Mesendoderm (in vitro differentiated cells): Measurements from ENCODE around the gene VSTM2B.

Experiments used
- DNase-seq: peaks from one replicate; pipeline ENCODE4 v3.0.0; 2013
- H2AK5ac ChIP-seq: 2 replicates; pipeline ENCODE4 v1.6.1; 2013; ENCODE audit warnings: low read length, inconsistent platforms
- H2BK120ac ChIP-seq: 2 replicates; pipeline ENCODE4 v1.6.1; 2013; ENCODE audit warnings: low read depth, mild to moderate bottlenecking, low read length, moderate library complexity, mixed read lengths
- H2BK15ac ChIP-seq: replicated peaks from 2 replicates; pipeline ENCODE4 v1.6.1; 2013; ENCODE audit warnings: low read depth, mild to moderate bottlenecking, moderate library complexity
- H2BK5ac ChIP-seq: 2 replicates; pipeline ENCODE4 v1.6.1; 2013; ENCODE audit warnings: low read length, inconsistent platforms
- H3K18ac ChIP-seq: 2 replicates; pipeline ENCODE4 v1.6.1; 2013; ENCODE audit warnings: mild to moderate bottlenecking, low read length, mixed read lengths
- H3K23ac ChIP-seq: one replicate; pipeline ENCODE4 v1.6.1; 2013; ENCODE audit warnings: low read length
- H3K27ac ChIP-seq: 2 replicates; pipeline ENCODE4 v1.5.1; 2013; ENCODE audit warnings: low read depth, mild to moderate bottlenecking, inconsistent platforms, low read length, moderate library complexity
- H3K27me3 ChIP-seq: 2 replicates; pipeline ENCODE4 v1.6.1; 2013; ENCODE audit warnings: low read length, control low read depth, mild to moderate bottlenecking, inconsistent platforms; ENCODE audit not compliant: insufficient read depth, poor library complexity
- H3K36me3 ChIP-seq: 2 replicates; pipeline ENCODE4 v1.6.1; 2013; ENCODE audit warnings: low read length, inconsistent platforms; ENCODE audit not compliant: control insufficient read depth, insufficient read depth
- H3K4ac ChIP-seq: one replicate; pipeline ENCODE4 v1.6.1; 2013; ENCODE audit warnings: low read depth, mild to moderate bottlenecking, low read length, moderate library complexity
- H3K4me1 ChIP-seq: 2 replicates; pipeline ENCODE4 v1.6.1; 2013; ENCODE audit warnings: low read depth, low read length, inconsistent platforms; ENCODE audit not compliant: control insufficient read depth
- H3K4me2 ChIP-seq: 2 replicates; pipeline ENCODE4 v1.6.1; 2013; ENCODE audit warnings: low read length
- H3K4me3 ChIP-seq: 2 replicates; pipeline ENCODE4 v1.5.1; 2013; ENCODE audit warnings: mild to moderate bottlenecking, low read length
- H3K56ac ChIP-seq: one replicate; pipeline ENCODE4 v1.6.1; 2013; ENCODE audit warnings: low read length
- H3K79me1 ChIP-seq: 2 replicates; pipeline ENCODE4 v1.6.1; 2013; ENCODE audit warnings: low read length, inconsistent platforms
- H3K79me2 ChIP-seq: 2 replicates; pipeline ENCODE4 v1.6.1; 2013; ENCODE audit warnings: mild to moderate bottlenecking, low read length; ENCODE audit not compliant: control insufficient read depth, insufficient read depth
- H3K9ac ChIP-seq: 2 replicates; pipeline ENCODE4 v1.6.1; 2013; ENCODE audit warnings: low read length, inconsistent platforms
- H4K5ac ChIP-seq: one replicate; pipeline ENCODE4 v1.6.1; 2013; ENCODE audit warnings: low read length
- H4K8ac ChIP-seq: one replicate; pipeline ENCODE4 v1.6.1; 2013; ENCODE audit warnings: low read depth, mild to moderate bottlenecking, control low read depth, low read length, moderate library complexity
- WGBS: extraction: QIAGEN DNeasy Blood & Tissue Kit; methylation state at CpG from one replicate; pipeline ENCODE4 v1.1.7; 2013; ENCODE audit warnings: low lambda C conversion rate, missing lambda C conversion rate; ENCODE audit not compliant: insufficient coverage; ENCODE audit errors: extremely low coverage; 5-methylcytosine and 5-hydroxymethylcytosine counted together

Gene VSTM2B

GRCh38 chr19:29532097-29532496 is 6.3 kb downstream of the VSTM2B start:
- peak; percentile 18 for DNase-seq
- H3K56ac ChIP-seq: no peak overlapping the region
- H3K18ac ChIP-seq: no peak overlapping the region
- H3K4ac ChIP-seq: no peak overlapping the region
- H3K23ac ChIP-seq: no peak overlapping the region
- no peak overlapping the region for H2AK5ac ChIP-seq
- WGBS: no CpG with 5 or more reads among the region's 8 CpGs
- no peaks in the 10 kb centered on the region for H3K79me1 ChIP-seq
- no peak overlapping the region for H2BK5ac ChIP-seq
- no peaks in the 10 kb centered on the region for H3K79me2 ChIP-seq
- H4K8ac ChIP-seq: no peak overlapping the region
- peaks cover 2% of the 10 kb centered on the region for H3K4me1 ChIP-seq
- H3K4me2 ChIP-seq: no peak overlapping the region
- no peak overlapping the region for H2BK15ac ChIP-seq
- H3K27me3 ChIP-seq: peaks cover 27% of the 10 kb centered on the region
- no peak overlapping the region for H3K9ac ChIP-seq
- no peak overlapping the region for H3K27ac ChIP-seq
- H3K36me3 ChIP-seq: no peaks in the 10 kb centered on the region
- H3K4me3 ChIP-seq: no peak overlapping the region
- H2BK120ac ChIP-seq: no peak overlapping the region
- H4K5ac ChIP-seq: no peak overlapping the region

GRCh38 chr19:29532956-29533355 is 7.2 kb downstream of the VSTM2B start:
- no peaks in the 10 kb centered on the region for H3K79me2 ChIP-seq
- peaks cover 2% of the 10 kb centered on the region for H3K4me1 ChIP-seq
- H3K9ac ChIP-seq: no peak overlapping the region
- no peak overlapping the region for H4K5ac ChIP-seq
- no peaks in the 10 kb centered on the region for H3K79me1 ChIP-seq
- H2BK120ac ChIP-seq: no peak overlapping the region
- H3K56ac ChIP-seq: no peak overlapping the region
- no peak overlapping the region for H3K4me3 ChIP-seq
- H4K8ac ChIP-seq: no peak overlapping the region
- H3K27ac ChIP-seq: no peak overlapping the region
- no peak overlapping the region for H3K23ac ChIP-seq
- H3K18ac ChIP-seq: no peak overlapping the region
- no peak overlapping the region for H2AK5ac ChIP-seq
- H2BK5ac ChIP-seq: no peak overlapping the region
- peaks cover 20% of the 10 kb centered on the region for H3K27me3 ChIP-seq
- DNase-seq: no peak
- no peak overlapping the region for H2BK15ac ChIP-seq
- H3K4me2 ChIP-seq: no peak overlapping the region
- WGBS: no CpG with 5 or more reads among the region's 3 CpGs
- no peak overlapping the region for H3K4ac ChIP-seq
- H3K36me3 ChIP-seq: no peaks in the 10 kb centered on the region

- no peak for DNase-seq
- Histone ChIP-seq H4K8ac (no peak overlapping the region), H3K23ac (no peak overlapping the region), H3K4me3 (no peak overlapping the region), H2BK120ac (no peak overlapping the region), H4K5ac (no peak overlapping the region), H3K79me2 (no peaks in the 10 kb centered on the region), H3K56ac (no peak overlapping the region), H2AK5ac (no peak overlapping the region), H3K4me2 (no peak overlapping the region), H3K27ac (no peak overlapping the region), H3K4me1 (peaks cover 2% of the 10 kb centered on the region), H3K36me3 (no peaks in the 10 kb centered on the region), H3K4ac (no peak overlapping the region), H2BK15ac (no peak overlapping the region), H2BK5ac (no peak overlapping the region), H3K9ac (no peak overlapping the region), H3K27me3 (peaks cover 15% of the 10 kb centered on the region), H3K18ac (no peak overlapping the region), H3K79me1 (no peaks in the 10 kb centered on the region)
- WGBS: no CpG with 5 or more reads among the region's 15 CpGs
Measured at GRCh38 chr19:29533578-29534544, 8.1 kb downstream of the VSTM2B start.

- Histone ChIP-seq H3K4me1 (no peaks in the 10 kb centered on the region), H3K79me1 (no peaks in the 10 kb centered on the region), H3K4me2 (no peak overlapping the region), H2AK5ac (no peak overlapping the region), H3K9ac (no peak overlapping the region), H3K56ac (no peak overlapping the region), H2BK120ac (no peak overlapping the region), H3K4me3 (no peak overlapping the region), H3K4ac (no peak overlapping the region), H3K27ac (no peak overlapping the region), H3K18ac (no peak overlapping the region), H3K27me3 (peaks cover 1% of the 10 kb centered on the region), H4K8ac (no peak overlapping the region), H2BK5ac (no peak overlapping the region), H3K36me3 (no peaks in the 10 kb centered on the region), H4K5ac (no peak overlapping the region), H3K79me2 (no peaks in the 10 kb centered on the region), H2BK15ac (no peak overlapping the region), H3K23ac (no peak overlapping the region)
- no peak for DNase-seq
- WGBS: no CpG with 5 or more reads among the region's 19 CpGs
Measured at GRCh38 chr19:29535214-29535831, 9.5 kb downstream of the VSTM2B start.

GRCh38 chr19:29535984-29536508 is 10.3 kb downstream of the VSTM2B start:
- Histone ChIP-seq H2BK5ac (no peak overlapping the region), H3K18ac (no peak overlapping the region), H3K4me1 (no peaks in the 10 kb centered on the region), H3K4ac (no peak overlapping the region), H3K27ac (no peak overlapping the region), H2BK120ac (no peak overlapping the region), H4K8ac (no peak overlapping the region), H3K79me2 (no peaks in the 10 kb centered on the region), H2AK5ac (no peak overlapping the region), H3K9ac (no peak overlapping the region), H3K79me1 (no peaks in the 10 kb centered on the region), H3K4me2 (no peak overlapping the region), H3K4me3 (no peak overlapping the region), H3K27me3 (no peaks in the 10 kb centered on the region), H3K56ac (no peak overlapping the region), H2BK15ac (no peak overlapping the region), H3K23ac (no peak overlapping the region), H4K5ac (no peak overlapping the region), H3K36me3 (no peaks in the 10 kb centered on the region)
- no peak for DNase-seq
- WGBS: no CpG with 5 or more reads among the region's 4 CpGs
